Left renal pelvis (tissue), 4 donors: ENCODE results near the gene TCF3. TPM values are rescaled to one million over a fixed set of nuclear protein-coding genes. Genes with fewer than 3 reads are reported as not detected.
A peak's percentile ranks its signal among the peaks of the same experiment; 100 is the strongest.
"Not testable (repeated sequence)": the region's sequence is repeated elsewhere in the genome, so short reads cannot be mapped to it uniquely, and the experiment has no call there.

Experiments
- DNase-seq, 4 donors: peaks; one replicate each; pipeline ENCODE4 v3.0.0-alpha.2; 2013; ENCODE audit warnings: low read depth in 4 of 4, low spot score in 3 of 4
- polyA plus RNA-seq, 4 donors: library from polyadenylated mRNA; unstranded; fragments of 120-200 nt; gene quantifications; one replicate each; pipeline ENCODE4 v1.2.1, GENCODE V29; 2013; ENCODE audit not compliant: insufficient read length in 4 of 4

Gene TCF3
- polyA plus RNA-seq, result 100 to 1,000 TPM; 104 to 127 (median 108) TPM

GRCh38 chr19:1652471-1653299, at the start of gene TCF3:
Gene TCF3, minus strand, starts transcription at chr19:1652615. Its CDS starts 2,367 bp downstream, at chr19:1650248.
- DNase-seq, result peak; percentile 97 to 99 (median 98)

GRCh38 chr19:1700733-1701663, 48.6 kb upstream of the TCF3 start:
- no peak for DNase-seq

- DNase-seq, result no peak
These were observed 47.8 kb upstream of the TCF3 start for GRCh38 chr19:1699998-1700732.

GRCh38 chr19:1699386-1699785, 47.0 kb upstream of the TCF3 start:
- DNase-seq, result no peak

GRCh38 chr19:1698636-1699035, 46.2 kb upstream of the TCF3 start:
- DNase-seq, result no peak

- DNase-seq, result not testable (repeated sequence)
These were observed 43.1 kb upstream of the TCF3 start for GRCh38 chr19:1695481-1695880.

GRCh38 chr19:1691589-1692290, 39.3 kb upstream of the TCF3 start:
- no peak for DNase-seq

- DNase-seq, result no peak
These were observed 38.4 kb upstream of the TCF3 start for GRCh38 chr19:1690699-1691307.

GRCh38 chr19:1685785-1686184, 33.4 kb upstream of the TCF3 start:
- not testable (repeated sequence) for DNase-seq

- no peak for DNase-seq
These were observed 32.6 kb upstream of the TCF3 start for GRCh38 chr19:1685046-1685445.

- DNase-seq, result no peak
These were observed 32.1 kb upstream of the TCF3 start for GRCh38 chr19:1684573-1684912.

- DNase-seq, result no peak
These were observed 31.6 kb upstream of the TCF3 start for GRCh38 chr19:1683869-1684572.

- DNase-seq, result no peak
These were observed 28.6 kb upstream of the TCF3 start for GRCh38 chr19:1680976-1681375.

GRCh38 chr19:1678073-1678472, 25.7 kb upstream of the TCF3 start:
- no peak for DNase-seq

- no peak for DNase-seq
These were observed 24.2 kb upstream of the TCF3 start for GRCh38 chr19:1676351-1677266.

GRCh38 chr19:1675633-1676350, 23.4 kb upstream of the TCF3 start:
- no peak for DNase-seq

- DNase-seq, result no peak
These were observed 21.9 kb upstream of the TCF3 start for GRCh38 chr19:1674293-1674679.
